Esophagus (tissue), 2 donors: Measurements from ENCODE around the gene MLF2. TPM values are rescaled to one million over a fixed set of nuclear protein-coding genes. Genes with fewer than 3 reads are reported as not detected.

Source experiments
- H3K27ac ChIP-seq, 2 donors: one replicate each; pipeline ENCODE4 v1.5.1; 2013; ENCODE audit warnings: low read depth in 2 of 2, mild to moderate bottlenecking in 2 of 2, inconsistent platforms in 1 of 2, low read length in 1 of 2, moderate library complexity in 1 of 2
- H3K27me3 ChIP-seq, 2 donors: one replicate each; pipeline ENCODE4 v1.6.1; 2013; ENCODE audit warnings: low read length in 2 of 2, control low read depth in 1 of 2, mild to moderate bottlenecking in 1 of 2; ENCODE audit not compliant: insufficient read depth in 2 of 2, control insufficient read depth in 1 of 2
- H3K36me3 ChIP-seq, 2 donors: one replicate each; pipeline ENCODE4 v1.6.1; 2013; ENCODE audit warnings: low read length in 1 of 2; ENCODE audit not compliant: control insufficient read depth in 2 of 2, insufficient read depth in 2 of 2
- H3K4me1 ChIP-seq, 2 donors: one replicate each; pipeline ENCODE4 v1.6.1; 2013; ENCODE audit warnings: low read length in 1 of 2; ENCODE audit not compliant: control insufficient read depth in 2 of 2, insufficient read depth in 2 of 2
- H3K4me3 ChIP-seq, 2 donors: one replicate each; pipeline ENCODE4 v1.5.1; 2013; ENCODE audit warnings: low read length in 2 of 2, mild to moderate bottlenecking in 2 of 2, low read depth in 1 of 2, moderate library complexity in 1 of 2
- H3K9me3 ChIP-seq, 2 donors: one replicate each; pipeline ENCODE4 v1.6.1; 2013; ENCODE audit warnings: mild to moderate bottlenecking in 2 of 2, low read depth in 1 of 2, low read length in 1 of 2, moderate library complexity in 1 of 2; ENCODE audit not compliant: control insufficient read depth in 2 of 2, insufficient read depth in 1 of 2
- WGBS, 2 donors: extraction: QIAGEN DNeasy Blood & Tissue Kit; methylation state at CpG; one replicate each; pipeline ENCODE4 v1.1.7; 2013; 5-methylcytosine and 5-hydroxymethylcytosine counted together
- polyA plus RNA-seq, 2 donors: library from polyadenylated mRNA; stranded (reverse); fragments of 200-250 nt; gene quantifications; one replicate each; pipeline ENCODE4 v1.2.3, GENCODE V29; 2013
- donor health status: healthy with polysubstance abuse.
- donor health status: Bipolar disorder and iron deficiency.

MLF2 gene
- polyA plus RNA-seq, 2 donors, result 117 to 158 TPM

- Histone ChIP-seq H3K4me3 (no peak overlapping the region), H3K36me3 (no peaks in the 10 kb centered on the region), H3K27me3 (peaks cover 2 to 18% of the 10 kb centered on the region in 2 donors), H3K4me1 (peaks cover 3 to 7% of the 10 kb centered on the region in 2 donors), H3K27ac (no peak overlapping the region), H3K9me3 (no peaks in the 10 kb centered on the region)
- WGBS, 2 donors, result 18 to 21% methylated on average over 16 of the region's 16 CpGs
Measured at GRCh38 chr12:6699259-6699988, 53.5 kb downstream of the MLF2 start.

- Histone ChIP-seq H3K27ac (no peak overlapping the region), H3K27me3 (peaks cover 2 to 18% of the 10 kb centered on the region in 2 donors)
- 52 to 62% methylated on average over 8 of the region's 8 CpGs for whole genome bisulfite sequencing, 2 donors
Measured at GRCh38 chr12:6698352-6699046, 54.4 kb downstream of the MLF2 start.

More at GRCh38 chr12:6698352-6699046, 54.4 kb downstream of the MLF2 start:
- Histone ChIP-seq H3K36me3 (no peaks in the 10 kb centered on the region), H3K4me3 (no peak overlapping the region), H3K9me3 (no peaks in the 10 kb centered on the region), H3K4me1 (peaks cover 3 to 7% of the 10 kb centered on the region in 2 donors)

Other genes starting within 250 kb of the MLF2 start
- gene GAPDH, start 218.6 kb downstream of the MLF2 start, polyA plus RNA-seq, result 1,000 to 10,000 TPM; 2,765 to 3,567 TPM
- gene IFFO1, start 197.1 kb downstream of the MLF2 start, polyA plus RNA-seq, result 1 to 10 TPM; 5.7 TPM
- gene NOP2, start 184.8 kb downstream of the MLF2 start, polyA plus RNA-seq, result 10 to 100 TPM; 26.3 to 41.6 TPM
- gene CHD4, start 145.8 kb downstream of the MLF2 start, polyA plus RNA-seq, result 100 to 1,000 TPM in 1 of 2 donors, 10 to 100 TPM in 1; 79.3 to 116 TPM
- gene LPAR5, start 117.2 kb downstream of the MLF2 start, polyA plus RNA-seq, result 10 to 100 TPM; 11.6 to 19.3 TPM
- gene ACRBP, start 105.7 kb downstream of the MLF2 start, polyA plus RNA-seq, result under 1 TPM; 0.32 to 0.84 TPM
- 10 to 100 TPM; 15.2 to 24.7 TPM for gene ING4, start 90.0 kb downstream of the MLF2 start, polyA plus RNA-seq
- 10 to 100 TPM; 22.2 to 26.9 TPM for gene ZNF384, start 63.8 kb downstream of the MLF2 start, polyA plus RNA-seq
- gene PIANP, start 52.3 kb downstream of the MLF2 start, polyA plus RNA-seq, result under 1 TPM; 0.10 to 0.28 TPM
- 10 to 100 TPM; 34.7 to 55.4 TPM for gene COPS7A, start 29.1 kb downstream of the MLF2 start, polyA plus RNA-seq
- 100 to 1,000 TPM; 249 to 449 TPM for gene PTMS, start 13.2 kb upstream of the MLF2 start, polyA plus RNA-seq
- gene LAG3, start 19.4 kb upstream of the MLF2 start, polyA plus RNA-seq, result 1 to 10 TPM in 1 of 2 donors, under 1 TPM in 1; 0.88 to 1.1 TPM
- 1 to 10 TPM; 1.4 to 2.3 TPM for gene CD4, start 36.4 kb upstream of the MLF2 start, polyA plus RNA-seq
- gene GPR162, start 68.7 kb upstream of the MLF2 start, polyA plus RNA-seq, result 1 to 10 TPM; 2.1 to 2.5 TPM
- gene P3H3, start 75.3 kb upstream of the MLF2 start, polyA plus RNA-seq, result 1 to 10 TPM; 3.4 to 3.9 TPM
- gene GNB3, start 87.8 kb upstream of the MLF2 start, polyA plus RNA-seq, result 1 to 10 TPM; 1.1 to 1.3 TPM
- gene CDCA3, start 98.1 kb upstream of the MLF2 start, polyA plus RNA-seq, result 10 to 100 TPM; 14.6 to 19.3 TPM
- gene USP5, start 99.0 kb upstream of the MLF2 start, polyA plus RNA-seq, result 10 to 100 TPM; 21.4 to 40.7 TPM
- gene TPI1, start 114.4 kb upstream of the MLF2 start, polyA plus RNA-seq, result 100 to 1,000 TPM; 404 to 939 TPM
- 1 to 10 TPM; 5.7 to 7.0 TPM for gene SPSB2, start 120.2 kb upstream of the MLF2 start, polyA plus RNA-seq
- gene LRRC23, start 151.7 kb upstream of the MLF2 start, polyA plus RNA-seq, result 1 to 10 TPM; 3.3 to 3.6 TPM
- gene ENO2, start 161.4 kb upstream of the MLF2 start, polyA plus RNA-seq, result 1 to 10 TPM; 6.7 to 9.0 TPM
- 10 to 100 TPM; 34.9 to 63.5 TPM for gene ATN1, start 174.8 kb upstream of the MLF2 start, polyA plus RNA-seq
- gene RNU7-1, start 190.7 kb upstream of the MLF2 start, polyA plus RNA-seq, result not detected
- 100 to 1,000 TPM; 108 to 253 TPM for gene C12orf57, start 190.9 kb upstream of the MLF2 start, polyA plus RNA-seq
- gene PTPN6, start 198.2 kb upstream of the MLF2 start, polyA plus RNA-seq, result 10 to 100 TPM; 19.1 to 38.3 TPM
- gene PHB2, start 217.5 kb upstream of the MLF2 start, polyA plus RNA-seq, result 100 to 1,000 TPM in 1 of 2 donors, 10 to 100 TPM in 1; 68.5 to 161 TPM
- 10 to 100 TPM; 13.5 to 29.5 TPM for gene EMG1, start 217.8 kb upstream of the MLF2 start, polyA plus RNA-seq